ENCODE data around the gene RAB33B.
"Not testable (repeated sequence)": the region's sequence is repeated elsewhere in the genome, so short reads cannot be mapped to it uniquely, and the experiment has no call there.

RAB33B gene

DNA sequence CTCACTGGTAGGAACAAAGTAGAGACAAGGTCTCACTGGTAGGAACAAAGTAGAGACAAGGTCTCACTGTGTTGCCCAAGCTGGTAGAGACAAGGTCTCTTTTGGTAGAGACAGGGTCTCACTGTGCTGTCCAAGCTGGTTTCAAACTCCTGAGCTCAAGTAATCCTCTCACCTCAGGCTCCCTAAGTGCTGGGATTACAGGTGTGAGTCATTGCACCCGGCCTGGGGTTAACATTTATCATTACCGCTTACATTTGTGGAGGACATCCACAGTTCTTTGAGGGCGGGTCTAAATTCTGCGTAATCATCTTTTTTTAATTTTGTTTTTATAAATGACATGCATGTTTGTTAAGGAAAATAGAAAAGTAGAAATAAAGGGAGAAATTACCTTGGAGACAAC is 12.0 kb downstream of the RAB33B start:
- no peak for DNase-seq

DNA sequence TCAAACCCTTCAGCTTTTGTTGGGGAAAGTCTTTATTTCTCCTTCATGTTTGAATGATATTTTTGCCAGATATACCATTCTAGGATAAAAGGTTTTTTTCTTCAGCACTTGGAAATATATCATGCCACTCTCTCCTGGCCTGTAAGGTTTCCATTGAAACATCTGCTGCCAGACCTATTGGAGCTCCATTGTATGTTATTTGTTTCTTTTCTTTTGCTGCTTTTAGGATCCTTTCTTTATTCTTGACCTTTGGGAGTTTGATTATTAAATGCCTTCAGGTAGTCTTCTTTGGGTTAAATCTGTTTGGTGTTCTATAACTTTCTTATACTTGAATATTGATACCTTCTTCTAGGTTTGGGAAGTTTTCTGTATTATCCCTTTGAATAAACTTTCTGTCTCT is 14.8 kb downstream of the RAB33B start:
- DNase-seq = not testable (repeated sequence)

DNA sequence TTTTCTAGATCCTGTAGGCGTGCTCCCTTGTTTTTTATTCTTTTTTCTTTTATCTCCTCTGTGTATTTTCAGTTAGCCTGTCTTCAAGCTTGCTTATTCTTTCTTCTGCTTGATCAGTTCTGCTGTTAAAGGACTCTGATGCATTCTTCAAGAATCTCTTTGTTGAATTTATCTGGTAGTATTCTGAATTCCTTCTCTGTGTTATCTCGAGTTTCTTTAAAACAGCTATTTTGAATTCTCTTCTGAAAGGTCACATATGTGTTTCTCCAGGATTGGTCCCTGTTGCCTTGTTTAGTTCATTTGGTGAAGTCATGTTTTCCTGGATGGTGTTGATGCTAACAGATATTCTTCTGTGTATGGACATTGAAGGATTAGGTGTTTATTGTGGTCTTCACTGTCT is 15.3 kb downstream of the RAB33B start:
- DNase-seq = no peak

DNA sequence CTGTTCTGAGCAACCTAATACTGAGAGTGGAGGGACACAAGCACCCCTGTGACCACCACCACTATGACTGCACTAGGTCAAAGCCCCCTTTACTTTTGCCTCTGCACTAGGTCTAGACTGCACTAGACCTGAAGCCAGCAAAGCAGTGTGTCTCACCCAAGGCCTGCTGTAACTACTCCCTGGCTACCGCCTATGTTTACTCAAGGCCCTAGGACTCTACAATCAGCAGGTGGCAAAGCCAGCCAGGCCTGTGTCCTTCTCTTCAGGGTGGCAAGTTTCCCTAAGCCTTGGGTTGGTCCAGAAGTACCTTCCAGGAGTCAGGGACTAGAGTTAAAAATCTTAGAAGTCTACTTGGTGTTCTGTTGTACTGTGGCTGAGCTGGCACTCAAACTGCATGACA is 15.9 kb downstream of the RAB33B start:
- DNase-seq = no peak

- no peak for DNase-seq
These were observed 16.4 kb downstream of the RAB33B start for GRCh38 chr4:139470295-139470694.

DNA sequence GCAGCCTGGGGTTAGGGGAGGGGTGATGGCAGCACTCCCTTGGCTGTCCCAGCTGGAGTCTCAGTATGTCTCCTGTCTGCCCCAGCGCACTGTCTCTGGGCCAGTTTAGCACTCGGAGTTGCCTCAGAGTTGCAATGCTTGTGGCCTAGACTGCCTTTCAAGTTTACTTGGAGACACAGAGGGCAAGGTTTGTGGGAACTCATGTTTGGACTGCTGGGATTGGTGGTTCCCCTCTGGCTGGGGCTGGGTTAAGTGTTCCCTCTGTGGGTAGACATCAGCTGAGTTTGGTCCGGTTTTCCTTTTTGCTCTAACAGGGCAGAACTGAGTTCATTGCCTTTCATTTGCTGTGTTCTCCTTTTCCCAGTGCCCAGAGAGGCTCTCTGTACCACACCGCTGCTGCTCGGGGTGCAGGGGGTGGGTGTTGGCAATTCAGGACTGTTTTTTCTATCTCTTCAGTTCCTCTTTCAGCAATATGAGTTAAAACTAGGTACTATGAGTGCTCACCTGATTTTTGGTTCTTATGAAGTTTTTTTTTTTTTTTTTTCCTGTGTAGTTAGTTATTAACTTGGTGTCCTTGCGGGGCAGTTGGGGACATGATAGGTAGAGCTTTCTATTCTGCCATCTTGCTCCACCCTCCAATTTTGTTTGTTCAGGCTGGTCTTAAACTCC is 17.2 kb downstream of the RAB33B start:
- no peak for DNase-seq

DNA sequence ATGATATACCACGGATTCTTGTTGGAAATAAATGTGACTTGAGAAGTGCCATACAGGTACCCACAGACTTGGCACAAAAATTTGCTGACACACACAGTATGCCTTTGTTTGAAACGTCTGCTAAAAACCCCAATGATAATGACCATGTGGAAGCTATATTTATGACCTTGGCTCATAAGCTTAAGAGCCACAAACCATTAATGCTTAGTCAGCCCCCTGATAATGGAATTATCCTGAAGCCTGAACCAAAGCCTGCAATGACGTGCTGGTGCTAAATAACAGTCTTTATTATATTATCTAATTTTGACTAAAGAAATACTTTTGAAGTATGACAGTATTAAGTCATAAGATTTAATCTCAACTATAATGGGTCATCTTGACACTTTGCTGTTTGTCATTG is 18.9 kb downstream of the RAB33B start:
- no peak for DNase-seq

DNA sequence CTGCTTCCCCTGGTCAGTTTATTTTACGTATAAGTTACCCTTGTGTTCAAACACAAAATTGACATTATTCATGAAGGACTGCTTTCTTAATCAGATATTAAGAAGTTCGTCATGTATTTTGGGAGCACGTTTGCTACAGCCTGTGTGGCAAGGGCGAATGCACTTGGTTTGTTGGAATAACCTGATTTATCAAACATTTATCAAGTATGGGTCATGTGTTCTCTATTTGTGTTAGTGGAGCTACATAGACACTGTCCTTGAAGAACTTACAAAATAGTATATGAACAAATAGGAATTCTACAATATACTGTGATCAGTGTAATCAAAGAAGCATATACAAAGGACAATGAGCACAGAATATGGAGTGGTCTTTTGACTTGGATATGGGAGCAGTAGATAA is 22.4 kb downstream of the RAB33B start:
- DNase-seq = no peak

- no peak for DNase-seq
These were observed 27.5 kb downstream of the RAB33B start for GRCh38 chr4:139481465-139481864.

DNA sequence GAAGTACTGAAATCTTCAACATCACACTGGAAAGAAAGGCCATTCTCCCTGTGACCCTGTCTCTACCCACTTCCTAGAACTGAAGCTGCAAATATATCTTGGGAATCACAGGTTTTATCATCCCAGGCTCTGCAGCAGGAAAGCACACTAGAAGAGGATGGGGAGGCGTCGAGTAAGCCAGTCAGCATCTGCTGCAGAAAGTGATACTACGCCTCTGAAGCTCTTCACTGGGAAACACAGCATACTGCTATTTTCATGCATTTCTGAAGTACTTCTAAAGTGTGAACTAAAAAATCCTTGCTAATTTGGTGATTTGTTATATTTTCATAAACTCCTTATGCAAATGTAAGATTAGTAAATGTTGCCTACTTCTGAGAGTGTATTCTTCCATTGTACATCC is 29.1 kb downstream of the RAB33B start:
- no peak for DNase-seq

DNA sequence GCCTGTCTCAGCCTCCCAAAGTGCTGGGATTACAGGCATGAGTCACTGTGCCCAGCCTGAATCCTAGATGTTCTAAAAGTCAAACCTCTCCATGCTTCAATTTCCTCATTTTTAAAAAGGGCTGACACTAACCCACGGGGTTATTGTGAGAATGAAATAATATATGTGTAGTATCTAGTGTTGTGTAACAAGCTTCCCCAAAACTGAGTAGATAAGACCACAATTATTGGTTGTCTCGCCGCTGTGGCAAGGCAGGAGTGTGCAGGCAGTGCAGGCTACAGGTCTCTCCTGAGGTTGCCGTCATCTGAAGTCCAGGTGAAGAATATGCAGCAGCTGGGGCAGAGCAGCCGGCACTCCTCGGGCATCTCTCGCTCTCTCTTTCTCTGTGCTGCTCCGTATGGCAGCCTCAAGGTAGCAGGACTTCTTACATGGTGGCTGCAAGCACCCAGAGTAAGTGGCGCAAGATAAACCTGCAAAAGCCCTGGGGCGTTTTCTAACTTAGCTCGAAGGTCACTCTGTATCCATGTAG is 30.9 kb downstream of the RAB33B start:
- no peak for DNase-seq

GRCh38 chr4:139488442-139488841 is 34.5 kb downstream of the RAB33B start:
- DNase-seq = no peak

DNA sequence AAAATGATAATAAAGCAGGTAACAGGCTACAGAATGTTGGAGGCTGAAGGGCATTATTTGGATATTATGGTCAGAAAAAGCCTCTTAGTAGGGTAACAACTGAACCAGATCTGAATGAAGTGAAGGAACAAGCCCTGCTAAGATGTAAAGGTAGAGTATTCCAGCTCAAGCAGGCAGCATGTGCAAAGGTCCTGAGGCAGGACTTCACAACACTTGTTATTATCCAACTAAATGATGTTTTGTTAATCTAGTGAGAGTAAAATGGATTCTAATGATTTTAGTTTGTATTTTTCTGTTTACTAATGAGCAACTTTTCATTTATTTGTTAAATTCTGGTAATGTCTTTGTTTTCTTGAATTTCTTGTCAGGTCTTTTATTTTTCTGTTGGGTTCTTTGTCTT is 35.7 kb downstream of the RAB33B start:
- no peak for DNase-seq

DNA sequence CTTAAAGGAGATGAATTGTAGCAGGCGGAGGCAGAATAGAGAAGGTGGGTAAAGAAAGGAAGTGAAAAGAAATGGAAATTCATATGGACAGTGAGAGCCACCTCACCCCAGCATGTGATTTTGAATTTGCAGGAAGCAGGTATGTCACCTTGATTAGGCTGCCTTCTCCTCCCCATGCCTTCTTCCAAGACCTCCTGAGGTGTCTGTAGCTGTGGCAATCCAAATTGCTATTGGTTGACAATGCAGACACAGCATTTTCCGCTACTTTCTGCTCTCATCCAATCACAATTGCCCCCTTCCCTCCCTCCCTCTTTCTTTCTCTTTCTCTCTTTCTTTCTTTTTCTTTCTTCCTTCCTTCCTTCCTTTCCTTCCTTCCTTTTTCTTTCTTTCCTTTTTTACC is 38.5 kb downstream of the RAB33B start:
- DNase-seq = no peak

GRCh38 chr4:139493176-139493575 is 39.3 kb downstream of the RAB33B start:
- no peak for DNase-seq

DNA sequence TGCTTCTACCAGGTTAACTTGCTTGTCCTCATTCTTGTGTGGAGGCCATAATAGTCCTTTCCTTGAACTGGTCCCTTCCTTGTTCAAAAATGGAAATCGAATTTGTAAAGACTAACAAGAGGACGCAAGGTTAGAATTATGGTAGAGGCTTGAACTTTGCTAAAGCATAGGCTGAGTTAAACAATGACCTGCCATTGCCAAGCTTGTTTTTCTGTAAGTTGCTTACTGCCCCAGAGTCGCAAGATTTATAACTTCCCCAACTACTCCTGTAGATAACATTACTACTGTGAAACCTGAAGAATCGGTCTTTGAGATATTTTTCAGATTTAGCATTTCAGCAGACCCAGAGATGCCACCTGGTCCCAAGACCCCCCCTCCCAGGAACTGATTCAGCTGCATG is 45.3 kb downstream of the RAB33B start:
- no peak for DNase-seq

- DNase-seq = no peak
These were observed 47.2 kb downstream of the RAB33B start for GRCh38 chr4:139501117-139501516.

GRCh38 chr4:139501527-139501926 is 47.6 kb downstream of the RAB33B start:
- no peak for DNase-seq

GRCh38 chr4:139501927-139502899 is 48.3 kb downstream of the RAB33B start:
- no peak for DNase-seq

DNA sequence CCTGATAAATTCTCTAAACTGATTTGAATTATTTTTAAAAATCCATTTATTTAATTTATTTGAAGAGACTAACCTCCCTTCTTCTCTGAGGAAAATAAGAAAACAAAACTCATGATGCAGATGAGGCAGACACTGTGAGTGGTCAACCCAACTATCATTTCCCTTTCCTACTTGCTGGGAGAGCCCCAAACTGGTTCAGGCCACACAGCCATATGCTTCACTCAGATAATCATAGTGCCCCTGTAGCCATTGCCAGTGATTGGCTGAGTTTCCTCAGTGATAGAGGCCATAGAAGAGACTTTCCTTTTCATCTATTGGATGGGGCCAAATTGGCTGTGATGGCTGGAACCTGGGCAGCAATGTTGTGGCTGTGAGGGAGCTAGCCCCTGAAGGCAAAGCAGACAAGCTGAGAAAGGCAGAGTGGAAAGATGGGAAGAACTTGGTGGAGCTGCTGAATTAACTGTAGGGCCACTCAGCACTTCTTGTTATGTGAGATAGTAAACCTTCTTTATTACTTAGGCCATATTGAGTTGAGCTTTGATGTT is 49.8 kb downstream of the RAB33B start:
- DNase-seq = no peak

DNA sequence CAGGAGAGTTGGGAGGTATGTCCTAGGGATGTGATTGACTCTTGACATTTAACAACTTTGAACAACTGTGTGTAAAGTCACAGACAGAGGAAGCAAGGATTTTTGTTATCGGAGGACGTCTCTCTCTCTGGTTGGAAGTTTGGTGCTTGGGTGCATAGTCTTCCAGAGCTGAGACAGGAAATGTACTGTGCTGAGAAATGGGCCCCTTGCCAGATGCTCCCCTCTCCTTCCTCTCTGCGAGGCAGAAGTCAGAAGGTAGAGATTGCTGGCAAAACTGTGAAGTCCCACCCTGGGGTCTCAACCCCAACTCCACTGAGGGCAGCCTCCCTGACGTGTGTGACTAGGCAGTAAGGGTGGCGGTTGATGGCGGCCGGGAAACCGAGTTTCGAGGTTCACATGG is 52.9 kb downstream of the RAB33B start:
- DNase-seq = no peak

- DNase-seq = no peak
These were observed 54.8 kb downstream of the RAB33B start for GRCh38 chr4:139508581-139509237.

GRCh38 chr4:139509727-139510410 is 55.9 kb downstream of the RAB33B start:
- no peak for DNase-seq

Data from stimulated activated CD4-positive, alpha-beta T cell treated with anti-CD3 and anti-CD28 coated beads, Interleukin-12 subunit alpha, Interleukin-12 subunit beta, amount 100 ng/mL, for 4 hours (primary cell).